Retina (tissue), 1 donor: ENCODE results near the gene ADORA1.
A peak's percentile ranks its signal among the peaks of the same experiment; 100 is the strongest.

ENCODE experiments used
- DNase-seq: peaks from one replicate; pipeline ENCODE4 v3.0.0-alpha.2; 2016

The ADORA1 gene

DNA sequence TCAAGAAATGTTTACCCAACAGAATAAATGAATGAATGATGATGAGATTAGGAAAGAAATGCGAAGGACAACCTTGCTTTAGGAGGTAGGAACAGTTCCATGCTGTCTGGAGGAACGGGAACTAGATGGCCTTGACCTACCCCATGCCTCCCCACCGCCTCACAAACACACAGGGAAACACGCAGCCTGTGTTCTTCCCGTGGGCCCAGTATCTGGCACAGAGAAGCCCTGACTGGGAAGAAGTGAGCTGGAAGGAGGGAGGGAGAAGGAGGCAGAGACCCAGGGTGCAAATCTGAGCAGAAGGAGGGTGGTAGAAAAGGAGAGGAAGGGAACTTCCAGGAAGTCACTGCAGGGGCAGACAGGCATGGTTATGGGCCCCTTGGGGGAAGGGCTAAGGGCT, 3.5 kb upstream of the ADORA1 start:
- no peak for DNase-seq

DNA sequence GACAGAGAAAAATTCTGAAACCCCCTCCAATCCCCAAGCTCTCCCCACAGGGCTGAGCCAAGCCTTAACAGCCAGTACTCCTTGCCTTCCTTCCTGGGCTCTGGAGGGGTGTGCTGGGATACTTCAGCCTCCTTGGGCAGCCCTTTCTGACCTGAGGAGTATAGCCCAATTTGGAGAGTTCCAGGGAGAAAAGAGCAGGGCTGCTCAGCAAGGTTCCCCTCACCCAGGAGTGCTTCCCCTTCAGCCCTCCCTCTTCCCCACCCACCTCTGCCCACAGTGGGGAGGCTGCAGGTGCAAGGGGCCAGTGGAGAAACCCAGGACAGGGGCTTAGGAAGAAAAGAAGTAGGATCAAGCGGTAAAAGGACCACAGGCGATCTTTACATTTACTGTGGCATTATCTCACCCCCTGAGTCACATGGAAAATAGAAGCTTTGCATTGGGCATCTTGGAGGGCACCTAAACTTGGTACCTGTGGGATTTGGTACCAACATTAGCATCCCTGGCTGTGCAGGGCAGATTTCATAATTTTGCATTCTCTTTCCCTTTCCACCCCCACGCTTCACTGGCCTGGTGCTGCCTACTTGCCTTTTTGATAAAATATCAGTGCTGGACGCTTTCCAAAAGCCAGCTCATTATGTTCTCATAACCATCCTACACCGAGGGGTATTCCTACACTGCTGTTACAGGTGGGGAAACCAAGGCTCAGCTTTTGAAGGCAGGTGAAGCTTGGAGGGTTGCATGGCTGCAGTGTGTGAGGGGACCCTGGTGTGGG, 2.8 kb upstream of the ADORA1 start:
- no peak for DNase-seq

DNA sequence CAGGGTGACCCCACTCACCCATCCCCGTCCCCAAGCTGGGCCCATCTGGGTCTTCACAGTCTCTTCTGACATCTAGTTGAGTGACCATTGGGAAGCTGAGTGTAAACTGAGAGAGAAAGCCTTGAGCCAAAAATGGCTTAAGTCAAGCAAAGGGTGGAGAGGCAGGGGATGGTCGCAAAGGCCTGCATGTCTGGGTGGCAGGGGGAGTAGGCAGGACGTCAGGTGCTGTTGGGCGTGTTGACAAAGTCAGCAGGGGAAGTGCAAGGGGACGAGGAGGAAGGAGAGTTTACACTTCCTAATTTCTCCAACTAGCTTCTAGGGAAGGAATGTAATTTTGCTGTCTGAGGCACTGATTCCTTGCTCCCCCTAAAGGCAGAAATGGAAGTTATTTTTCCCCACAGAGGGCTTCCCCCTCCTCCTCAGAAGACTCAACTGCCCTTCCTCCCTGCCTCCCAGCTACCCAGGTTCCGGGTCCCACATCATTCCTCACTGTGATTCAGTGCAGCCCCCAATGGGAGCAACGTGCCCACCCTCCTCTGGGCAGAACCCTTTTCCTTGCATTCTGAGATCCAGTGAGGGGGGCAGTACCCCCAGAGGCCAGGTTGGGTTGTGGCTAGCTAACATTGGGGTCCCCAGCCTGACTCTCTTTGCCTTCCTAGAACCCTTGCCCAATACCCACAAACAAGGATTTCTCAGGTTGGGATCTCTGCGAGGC, 1.2 kb upstream of the ADORA1 start:
- no peak for DNase-seq

DNA sequence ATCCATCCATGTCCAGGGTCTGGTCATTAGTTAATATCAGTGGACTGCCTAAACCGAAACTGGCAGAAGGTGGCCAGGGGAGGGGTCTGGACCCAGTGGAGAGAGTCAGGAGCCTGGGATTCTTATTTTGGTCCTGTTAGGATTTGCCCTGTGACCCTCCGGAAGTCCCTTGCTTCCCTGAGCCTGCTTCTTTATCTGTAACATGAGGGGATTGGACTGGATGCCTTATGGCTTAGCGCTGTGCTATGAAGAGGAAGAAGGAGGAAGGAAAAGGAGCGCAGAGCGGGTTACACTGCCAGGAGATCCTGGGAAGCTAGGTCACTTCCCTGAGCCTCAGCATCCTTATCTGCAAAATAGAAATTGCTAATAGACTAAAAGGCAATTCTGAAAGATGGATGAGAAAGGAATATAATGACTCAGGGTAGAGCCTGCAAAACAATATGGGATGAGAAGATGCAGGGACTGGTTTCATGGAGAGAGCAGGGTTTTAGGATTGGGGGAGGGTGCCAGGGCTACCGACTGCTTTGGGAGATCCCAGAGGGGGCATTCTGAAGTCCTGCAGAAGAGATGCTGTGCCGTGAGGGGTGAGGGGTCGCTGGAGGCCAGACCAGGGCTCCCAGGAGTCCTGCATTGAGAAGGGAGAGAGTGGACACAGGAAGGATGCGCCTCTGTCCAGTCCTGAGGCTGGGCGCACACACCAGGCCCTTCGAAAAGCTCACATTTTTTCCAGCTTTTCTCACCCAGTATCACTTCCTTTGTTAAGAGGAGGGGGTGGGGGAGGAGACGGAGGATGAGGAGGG, 460 bp upstream of the ADORA1 start:
- DNase-seq, result no peak

DNA sequence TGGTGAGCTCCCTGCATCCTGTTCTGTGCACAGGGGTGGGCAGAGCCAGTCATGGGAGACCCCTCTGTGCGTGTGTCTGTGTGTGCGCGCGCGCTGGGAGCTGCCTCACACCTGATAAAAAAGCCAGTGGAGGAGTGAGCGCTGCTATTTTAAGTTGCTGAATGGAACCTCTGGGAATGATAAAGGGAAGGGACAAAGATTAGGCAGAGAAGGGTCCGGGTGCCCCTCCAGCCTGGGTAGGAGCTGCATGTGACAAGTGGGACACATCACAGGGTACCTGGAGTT, 847 bp downstream of the ADORA1 start:
- DNase-seq, result no peak

DNA sequence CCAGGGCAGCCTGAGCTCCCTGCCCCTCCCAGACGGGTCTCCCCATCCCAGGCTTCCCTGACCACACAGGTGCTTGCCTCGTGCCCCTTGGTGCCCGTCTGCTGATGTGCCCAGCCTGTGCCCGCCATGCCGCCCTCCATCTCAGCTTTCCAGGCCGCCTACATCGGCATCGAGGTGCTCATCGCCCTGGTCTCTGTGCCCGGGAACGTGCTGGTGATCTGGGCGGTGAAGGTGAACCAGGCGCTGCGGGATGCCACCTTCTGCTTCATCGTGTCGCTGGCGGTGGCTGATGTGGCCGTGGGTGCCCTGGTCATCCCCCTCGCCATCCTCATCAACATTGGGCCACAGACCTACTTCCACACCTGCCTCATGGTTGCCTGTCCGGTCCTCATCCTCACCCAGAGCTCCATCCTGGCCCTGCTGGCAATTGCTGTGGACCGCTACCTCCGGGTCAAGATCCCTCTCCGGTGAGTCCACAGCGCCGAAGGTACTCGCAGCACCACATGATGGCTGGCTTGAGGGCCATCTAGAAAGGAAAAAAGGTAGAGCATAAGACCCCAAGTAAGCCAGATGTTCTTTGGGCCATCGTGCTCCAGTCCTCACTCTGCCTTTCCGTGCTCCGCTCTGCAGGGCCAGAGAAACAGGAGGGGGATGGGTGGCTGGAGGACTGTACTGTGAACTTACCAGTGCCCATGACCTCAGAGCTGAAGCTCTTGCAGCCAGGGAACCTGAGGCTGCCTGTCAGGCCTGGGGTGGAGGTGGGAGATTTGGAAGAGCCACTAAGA, 1.4 kb downstream of the ADORA1 start:
- DNase-seq, result peak; percentile 14

DNA sequence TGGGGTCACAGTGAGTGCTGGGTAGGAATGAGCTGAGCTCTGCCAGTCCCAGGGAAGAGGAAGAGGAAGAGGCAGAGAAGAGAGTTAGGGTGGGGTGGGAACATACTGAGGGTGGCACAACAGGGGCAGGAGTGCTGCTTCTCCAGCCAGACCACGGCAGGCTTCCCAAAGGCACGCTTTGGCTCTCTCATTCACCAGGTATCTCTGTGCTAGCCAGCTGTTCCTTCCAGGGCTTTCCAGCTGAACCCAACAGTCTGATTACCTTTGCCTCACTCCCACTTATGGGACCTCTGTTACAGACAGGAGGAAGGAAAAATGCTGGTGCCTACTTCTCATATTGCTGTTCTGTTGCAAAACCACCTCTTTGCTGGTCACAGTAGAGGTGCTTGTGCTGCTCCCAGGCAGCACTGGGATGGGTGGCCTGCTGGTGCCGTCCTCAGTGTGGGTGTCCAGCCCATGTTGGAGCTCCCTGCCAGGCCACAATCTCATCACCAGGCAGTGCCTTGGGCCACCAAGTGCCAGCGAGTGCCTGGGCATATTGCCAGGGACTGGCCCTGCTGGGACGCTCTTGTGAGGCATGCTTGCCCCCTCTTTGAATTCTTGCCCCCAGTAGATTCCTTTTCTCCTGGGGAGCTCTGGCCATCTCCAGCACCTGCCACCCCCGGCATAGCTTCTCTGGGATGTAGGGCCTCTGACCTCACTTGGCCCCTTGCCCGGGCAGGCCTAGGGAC, 2.1 kb downstream of the ADORA1 start:
- DNase-seq, result no peak

DNA sequence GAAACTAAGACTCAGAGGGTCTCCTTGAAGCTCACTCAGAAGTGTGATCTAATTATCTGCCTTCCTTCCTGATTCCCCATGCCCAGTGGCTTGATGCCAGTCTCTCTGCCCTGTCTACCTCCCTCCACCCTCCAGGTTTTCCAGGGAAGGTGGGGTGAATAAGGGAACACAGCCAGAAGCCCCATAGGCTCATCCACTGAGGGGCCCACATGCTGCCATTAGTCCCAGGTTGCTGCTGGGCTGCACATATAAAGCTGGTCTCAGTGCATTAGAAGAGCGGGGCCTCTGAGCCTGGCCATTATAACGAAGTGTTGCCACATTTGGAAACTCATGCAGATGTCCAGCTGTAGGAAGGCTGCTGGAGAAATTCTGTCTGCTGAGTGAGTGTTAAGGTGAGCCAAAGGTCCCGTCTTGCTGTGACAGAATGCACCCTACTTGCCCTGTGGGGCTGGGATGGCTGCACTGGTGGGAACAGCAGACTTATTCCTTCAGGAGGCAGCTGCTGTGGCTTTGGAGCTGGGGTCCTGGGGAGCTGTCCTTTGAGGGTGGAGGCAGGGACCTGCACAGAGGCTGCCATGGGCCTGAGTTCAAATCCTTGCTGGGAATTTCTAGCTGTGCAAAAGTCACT, 2.9 kb downstream of the ADORA1 start:
- DNase-seq, result no peak

DNA sequence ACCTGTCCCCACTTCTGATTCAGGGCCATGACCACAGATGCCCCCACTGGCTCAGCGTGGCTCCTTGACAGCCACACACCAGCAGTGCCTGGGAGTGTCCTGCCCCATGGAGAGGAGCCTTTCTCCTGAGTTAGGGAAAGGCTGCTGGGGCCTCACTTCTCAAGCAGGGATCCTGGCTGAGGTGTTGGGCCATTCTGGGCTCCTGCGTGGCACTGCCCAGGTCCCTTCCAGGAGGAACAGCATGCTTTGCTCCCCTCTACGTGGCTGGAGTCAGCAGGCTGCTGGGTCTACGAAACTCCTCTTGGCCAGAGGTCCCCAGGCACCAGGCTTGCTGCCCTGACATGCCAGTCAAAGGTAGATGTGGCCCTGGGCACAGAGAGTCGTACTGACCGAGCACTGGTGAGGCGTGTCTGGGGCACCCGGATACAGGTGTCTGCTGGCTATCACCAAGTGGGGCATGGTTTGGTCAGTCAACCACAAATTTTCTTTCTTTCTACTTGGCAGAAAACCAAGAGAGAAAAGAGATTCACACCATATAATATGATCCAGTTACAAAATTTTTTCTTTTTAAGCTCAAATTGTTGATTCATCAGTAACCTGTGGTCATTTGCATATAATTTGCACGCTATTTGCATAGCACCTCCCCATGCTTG, 4.1 kb downstream of the ADORA1 start:
- no peak for DNase-seq

DNA sequence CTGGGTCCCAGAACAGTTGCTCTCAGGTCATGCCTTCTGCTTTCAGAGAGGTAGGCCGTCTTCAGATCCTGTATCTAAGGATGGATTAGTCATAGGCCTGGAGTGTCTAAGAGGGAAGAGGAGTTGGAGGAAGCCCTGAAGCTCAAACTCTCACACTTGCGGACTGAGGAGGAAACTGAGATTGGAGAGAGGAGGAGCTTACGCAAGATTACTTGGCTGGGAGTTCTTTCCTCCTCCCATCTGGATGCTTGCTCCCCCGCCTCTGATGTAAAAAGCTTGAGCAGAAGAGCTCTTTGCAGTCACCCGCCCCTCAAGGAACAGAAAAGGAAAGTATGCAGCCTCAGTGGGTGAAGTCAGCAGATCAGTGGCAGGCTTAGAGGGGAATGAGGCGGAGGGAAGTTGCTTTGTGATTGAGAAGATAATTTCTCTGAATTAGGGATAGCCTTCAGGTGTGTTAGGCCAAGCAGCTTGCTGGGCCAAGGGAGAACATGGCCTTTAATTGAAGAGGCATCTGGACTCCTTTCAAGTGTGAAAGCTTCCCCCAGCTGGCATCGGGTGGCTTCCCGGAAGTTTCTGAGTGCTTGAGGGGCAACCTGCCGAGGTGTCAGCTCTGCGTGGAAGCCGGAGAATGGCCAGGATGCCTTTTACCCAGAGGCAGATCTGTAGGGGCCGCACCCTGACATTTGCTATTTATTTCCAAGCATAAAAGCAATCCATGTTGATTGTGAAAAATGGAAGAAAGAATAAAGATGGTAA, 6.6 kb downstream of the ADORA1 start:
- DNase-seq, result no peak

DNA sequence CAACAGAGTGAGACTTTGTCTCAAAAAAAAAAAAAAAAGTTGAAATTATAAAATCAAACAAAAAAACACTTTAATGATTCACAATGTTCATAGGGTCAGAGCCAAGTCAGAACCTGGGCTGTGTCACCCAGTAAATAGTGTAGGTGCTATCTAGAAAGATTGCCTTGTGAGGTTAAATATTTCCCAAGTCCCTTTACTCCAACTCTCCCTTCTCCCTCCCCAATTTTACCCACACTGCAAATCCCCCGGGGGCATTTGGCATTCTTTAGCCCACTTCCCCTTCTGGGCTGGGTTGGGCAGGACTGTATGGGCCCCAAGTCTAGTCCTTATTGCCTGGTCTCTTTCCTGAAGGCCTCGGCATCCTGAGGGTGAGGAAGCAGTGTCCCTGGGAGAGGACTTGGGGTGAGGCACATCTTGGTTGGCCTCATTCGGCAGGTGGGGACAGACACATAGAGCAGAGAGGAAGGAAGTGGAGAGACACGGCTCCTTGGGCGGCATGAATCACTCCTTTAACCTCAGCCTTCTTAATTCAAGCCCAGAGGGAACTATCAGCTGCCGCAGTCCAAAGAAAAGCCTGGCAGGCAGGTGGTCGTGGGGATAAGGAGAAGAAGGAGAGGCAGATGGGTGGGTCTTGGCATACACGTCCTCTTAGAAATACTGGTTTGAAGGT, 8.2 kb downstream of the ADORA1 start:
- DNase-seq, result no peak

DNA sequence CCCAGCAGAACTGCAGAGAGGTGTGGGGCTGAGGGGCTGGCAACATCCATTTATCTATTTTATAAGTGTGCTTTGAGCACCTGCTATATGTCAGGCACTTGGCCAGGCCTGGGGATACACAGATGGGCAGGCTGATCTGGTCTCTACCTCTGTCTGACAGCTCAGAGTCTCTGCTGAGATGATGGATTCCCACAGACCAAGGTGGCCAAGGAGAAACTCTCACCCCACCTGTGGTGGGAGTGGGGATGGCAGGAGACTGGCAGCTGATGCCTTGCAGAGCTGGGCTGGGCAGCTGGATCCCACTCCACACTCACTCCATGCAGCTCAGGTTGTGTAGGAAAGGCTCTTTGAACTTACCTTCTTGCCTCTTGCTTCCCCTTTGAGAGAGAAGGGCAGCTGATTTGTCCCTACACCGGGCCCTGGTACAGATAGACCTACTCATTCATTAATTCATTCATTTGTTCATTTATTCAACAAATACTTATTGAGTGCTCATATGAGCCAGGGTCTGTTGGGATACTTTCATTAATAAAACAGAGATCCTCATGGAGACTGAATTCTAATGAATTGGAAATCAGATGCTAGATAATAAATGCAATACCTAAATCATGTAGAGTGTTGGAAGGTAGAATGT, 9.0 kb downstream of the ADORA1 start:
- no peak for DNase-seq

DNA sequence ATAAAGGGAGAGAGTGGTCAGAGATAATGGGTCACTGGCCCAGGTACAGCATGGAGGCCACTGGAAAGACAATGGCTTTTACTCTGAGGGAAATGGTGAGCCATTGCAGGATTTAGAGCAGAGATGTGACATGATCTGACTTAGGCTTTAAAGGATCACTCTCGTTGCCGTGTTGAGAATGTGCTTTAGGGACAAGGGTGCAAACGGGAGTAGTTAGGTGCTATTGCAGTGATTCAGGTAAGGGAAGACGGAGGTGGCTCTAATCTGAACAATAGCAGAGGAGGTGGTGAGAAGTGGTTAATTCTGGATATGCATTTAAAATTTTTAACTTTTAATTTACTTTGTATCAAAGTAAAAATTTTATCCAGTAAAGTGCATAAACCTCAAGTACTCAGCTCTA, 9.8 kb downstream of the ADORA1 start:
- no peak for DNase-seq

DNA sequence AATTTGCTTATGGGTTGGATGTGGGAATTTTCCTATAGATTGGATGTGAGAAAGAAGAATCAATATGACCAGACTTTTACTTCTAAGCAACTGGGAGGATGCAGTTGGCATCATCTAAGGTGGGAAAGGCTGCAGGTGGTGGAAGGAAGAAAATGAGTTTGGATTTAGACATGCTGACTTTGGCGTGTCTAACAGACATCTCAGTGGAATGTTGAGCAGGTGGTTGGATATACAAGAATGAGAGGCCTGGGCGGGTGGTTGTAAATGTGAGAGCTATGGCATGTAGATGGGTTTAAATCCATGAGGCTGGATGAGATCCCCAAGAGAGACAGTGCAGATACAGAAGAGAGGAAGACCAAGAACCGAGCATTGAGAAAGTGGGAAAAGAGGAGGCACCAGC, 10.5 kb downstream of the ADORA1 start:
- DNase-seq, result no peak

DNA sequence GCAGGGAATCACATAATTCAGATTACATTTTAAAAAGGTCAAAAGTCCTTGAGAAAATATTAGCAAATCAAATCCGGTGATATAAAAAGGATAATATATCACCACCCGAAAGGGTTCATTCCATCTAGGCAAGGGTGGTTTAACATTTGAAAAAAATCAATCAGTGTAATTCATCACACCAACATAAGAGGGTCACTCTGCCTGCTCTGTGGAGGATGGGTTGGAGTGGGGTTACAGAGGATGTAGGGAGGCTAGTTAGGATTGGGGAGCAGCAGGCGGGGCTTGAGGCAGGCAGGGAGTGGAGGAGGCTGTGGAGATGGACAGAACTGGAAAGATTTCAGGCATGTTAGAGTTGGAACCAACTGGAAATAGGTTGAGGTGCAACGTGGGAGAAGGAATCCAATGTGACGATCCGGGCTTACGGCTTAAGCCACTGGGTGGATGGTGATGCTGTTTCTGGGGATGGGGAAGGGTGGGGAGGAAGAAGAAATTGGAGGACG, 12.5 kb downstream of the ADORA1 start:
- no peak for DNase-seq

DNA sequence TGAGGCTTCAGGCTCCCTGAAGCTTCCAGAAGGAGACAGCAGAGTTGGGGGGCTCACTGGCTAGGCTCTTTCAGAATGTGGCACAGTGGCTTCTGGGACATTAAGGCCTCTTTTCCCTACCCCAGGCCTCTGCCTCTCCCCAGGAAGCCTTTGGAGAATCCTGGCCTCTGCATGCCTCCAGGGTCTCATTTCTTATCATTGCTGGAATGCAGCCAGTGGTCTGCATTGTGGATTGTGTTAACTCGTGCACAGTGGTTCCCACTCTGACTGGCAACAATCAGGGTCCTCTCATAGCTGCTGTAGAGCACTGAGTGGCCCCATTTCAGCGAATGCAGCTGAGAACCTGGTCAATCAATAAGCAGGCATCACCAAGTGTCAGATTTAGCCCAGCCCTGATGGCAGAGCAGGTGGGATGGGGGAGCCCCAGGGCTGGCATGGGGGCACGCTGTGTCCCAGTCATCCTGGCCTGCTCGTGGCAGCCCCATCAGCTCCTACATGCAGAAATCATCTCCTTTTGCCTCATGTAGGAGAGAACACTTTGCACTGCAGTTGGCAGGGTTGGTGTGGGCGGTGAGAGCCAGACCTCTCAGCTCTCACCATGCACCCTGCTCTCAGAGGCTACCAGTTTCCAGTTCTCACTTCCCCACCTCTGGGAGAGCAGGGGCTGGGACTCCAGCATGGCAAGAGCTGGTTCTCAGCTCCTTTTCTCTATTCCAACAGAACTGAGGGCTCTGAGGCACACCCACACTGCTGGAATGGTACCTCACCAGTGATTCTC, 13.4 kb downstream of the ADORA1 start:
- DNase-seq, result no peak

DNA sequence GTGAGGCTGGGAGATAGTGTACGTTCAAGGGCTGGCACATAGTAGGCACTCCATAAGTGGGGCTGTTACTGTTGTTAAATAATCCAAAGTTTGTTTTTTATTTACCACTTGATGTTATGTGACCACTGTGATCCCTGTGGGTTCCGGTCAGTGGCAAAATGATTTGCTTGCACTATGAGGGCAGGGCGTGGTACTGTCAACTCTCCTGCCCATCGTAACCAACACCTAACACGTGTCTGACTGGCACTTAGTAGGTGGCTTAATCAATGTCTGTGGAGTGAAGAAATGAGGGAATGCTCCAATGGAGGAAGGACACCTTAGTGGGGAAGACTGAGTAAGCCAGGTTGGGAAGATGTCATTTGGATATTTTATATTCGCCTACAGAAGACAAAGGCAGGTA, 14.6 kb downstream of the ADORA1 start:
- DNase-seq, result no peak

DNA sequence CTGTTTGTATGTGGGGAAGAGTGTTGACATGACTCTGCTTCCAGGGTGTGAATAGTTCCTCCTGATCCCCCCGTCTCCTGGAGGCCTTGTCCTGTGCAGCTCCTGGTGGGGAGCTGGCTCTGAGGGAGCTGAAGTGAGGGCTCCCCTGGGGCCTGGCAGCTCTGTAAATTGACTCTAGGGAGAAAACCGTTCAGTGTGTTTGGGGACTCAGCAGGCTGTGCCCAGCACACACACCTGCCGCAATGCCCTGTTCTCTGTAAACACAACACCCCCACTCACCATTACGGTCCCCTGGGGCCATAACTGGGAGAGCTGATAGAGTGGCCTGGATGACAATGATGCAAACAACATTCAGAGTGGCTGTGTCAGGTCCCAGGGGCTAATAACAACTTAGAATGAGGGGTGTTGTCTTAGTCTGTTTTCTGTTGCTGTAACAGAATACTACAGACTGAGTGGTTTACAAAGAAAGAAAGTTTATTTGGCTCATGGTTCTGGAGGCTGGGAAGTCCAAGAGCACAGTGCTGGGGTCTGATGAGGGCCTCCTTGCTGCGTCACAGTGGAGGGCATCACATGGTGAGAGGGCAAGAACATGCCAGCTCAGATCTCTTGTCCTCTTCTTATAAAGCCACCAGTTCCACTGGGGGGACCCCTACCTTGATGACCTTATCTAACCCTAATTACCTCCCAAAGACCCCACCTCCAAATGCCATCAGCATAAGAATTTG, 15.3 kb downstream of the ADORA1 start:
- no peak for DNase-seq
